Measurements from ENCODE around the gene NOTCH3. TPM values are rescaled to one million over a fixed set of nuclear protein-coding genes. Genes with fewer than 3 reads are reported as not detected.

The NOTCH3 gene
- total RNA-seq, 1 experiment from 2014 or later: 164 TPM

- Histone ChIP-seq H3K79me1 (ENCODE audit: insufficient read depth, low read depth, low read length, poor library complexity, severe bottlenecking) (no peaks in the 10 kb centered on the region), H2BK5ac (ENCODE audit: insufficient read length, low read length) (no peak overlapping the region), H3K14ac (ENCODE audit: insufficient read depth, low read length) (no peak overlapping the region; the same call in 1 of the 2 replicates), H3K56ac (ENCODE audit: insufficient read length, low read depth, low read length) (no peak overlapping the region), H3K79me2 (ENCODE audit: insufficient read depth, low read length) (no peaks in the 10 kb centered on the region), H2BK120ac (ENCODE audit: low read depth, low read length, poor library complexity, severe bottlenecking) (no peak overlapping the region), H4K8ac (replicated peaks; ENCODE audit: insufficient read length, low read depth, low read length) (no peak overlapping the region), H2BK12ac (ENCODE audit: insufficient read length, low read depth, low read length) (no peak overlapping the region), H4K20me1 (ENCODE audit: control insufficient read depth, insufficient read depth, insufficient read length) (no peaks in the 10 kb centered on the region), H3K27me3 (ENCODE audit: insufficient read depth, low read length) (no peaks in the 10 kb centered on the region), H3T11ph (ENCODE audit: low read length) (no peak overlapping the region), H3K23me2 (ENCODE audit: insufficient read length, low read depth, low read length, poor library complexity, severe bottlenecking) (no peaks in the 10 kb centered on the region), H2AFZ (ENCODE audit: low read length) (no peak overlapping the region), H2BK20ac (ENCODE audit: low read depth, low read length, poor library complexity, severe bottlenecking) (no peak overlapping the region), H3K9ac (ENCODE audit: extremely low read depth, insufficient read length, low read length) (no peak overlapping the region), H3K4ac (ENCODE audit: low read depth, low read length) (no peak overlapping the region; the same call in 1 of the 2 replicates), H3K27ac (ENCODE audit: insufficient read length, low read depth, low read length) (no peak overlapping the region), H4K5ac (ENCODE audit: insufficient read length, low read depth, low read length) (no peak overlapping the region), H3K23ac (ENCODE audit: insufficient read length, low read depth, low read length) (no peak overlapping the region), H2AK5ac (ENCODE audit: insufficient read length, low read length) (no peak overlapping the region), H3K18ac (ENCODE audit: insufficient read length, low read depth, low read length) (no peak overlapping the region), H3K4me1 (ENCODE audit: insufficient read depth, low read length) (no peaks in the 10 kb centered on the region), H3K9me3 (ENCODE audit: control insufficient read depth, low read depth, low read length) (peaks cover 8% of the 10 kb centered on the region), H3K4me2 (ENCODE audit: insufficient read depth, insufficient read length, low read length) (no peak overlapping the region), H2BK15ac (ENCODE audit: low read depth, low read length) (no peak overlapping the region), H4K91ac (ENCODE audit: insufficient read length, low read depth, low read length) (no peak overlapping the region)
- Mint-ChIP-seq H3K27ac (no peak overlapping the region), H3K4me1 (no peaks in the 10 kb centered on the region), H3K27me3 (ENCODE audit: low read depth) (no peaks in the 10 kb centered on the region), H3K9me3 (peaks cover 7 to 8% of the 10 kb centered on the region in 2 experiments; a peak in 4 of 5 replicates), H3K36me3 (ENCODE audit: insufficient read depth in 1 of 3, low read depth in 3 of 3) (peaks cover 48 to 82% (median 80%) of the 10 kb centered on the region in 3 experiments), H3K4me3 (no peak overlapping the region)
- no peak for TF ChIP-seq CTCF (conservative IDR thresholded peaks at IDR 0.05)
- WGBS (ENCODE audit: extremely low coverage, insufficient read length, low lambda C conversion rate): no CpG with 5 or more reads among the region's 32 CpGs
- peak; percentile 87 for DNase-seq
These were observed 30.4 kb downstream of the NOTCH3 start for GRCh38 chr19:15170345-15170744.

Data from H9 (cell line).